Vagina (tissue), 2 donors: ENCODE results near the gene EP400. TPM values are rescaled to one million over a fixed set of nuclear protein-coding genes. Genes with fewer than 3 reads are reported as not detected.
A peak's percentile ranks its signal among the peaks of the same experiment; 100 is the strongest.

Source experiments
- DNase-seq, 2 donors: peaks; one replicate each; pipeline ENCODE4 v3.0.0-alpha.2; 2017; ENCODE audit errors: extremely low spot score in 2 of 2
- H3K27ac ChIP-seq: fragments of 200-600 bp; sonication (generic); one replicate; pipeline ENCODE4 v1.5.1; 2019
- H3K27me3 ChIP-seq: fragments of 200-600 bp; sonication (generic); one replicate; pipeline ENCODE4 v1.5.1; 2019
- H3K36me3 ChIP-seq, 2 donors: fragments of 200-600 bp; sonication (generic); one replicate each; pipeline ENCODE4 v1.5.1; 2017 to 2019
- H3K4me1 ChIP-seq: fragments of 200-600 bp; sonication (generic); one replicate; pipeline ENCODE4 v1.5.1; 2019
- H3K4me3 ChIP-seq, 2 donors: fragments of 200-600 bp; sonication (generic); 1 replicate in 1 of 2; 2 replicates in 1 of 2; pipeline ENCODE4 v1.5.1; 2016 to 2019
- H3K9me3 ChIP-seq: fragments of 200-600 bp; sonication (generic); one replicate; pipeline ENCODE4 v1.5.1; 2019
- CTCF ChIP-seq, 3 experiments: fragments of 450-650 bp in 2 of 3; fragments of 200-600 bp in 1 of 3; sonication (generic) in 1 of 3; IDR thresholded peaks; one replicate each; pipeline ENCODE4 v1.5.1; 2017 to 2019; ENCODE audit warnings: antibody characterized with exemption in 3 of 3, mild to moderate bottlenecking in 2 of 3, moderate library complexity in 2 of 3
- POLR2A ChIP-seq, 2 donors: fragments of 450-650 bp; IDR thresholded peaks; one replicate each; pipeline ENCODE4 v1.6.1; 2017; ENCODE audit warnings: antibody characterized with exemption in 2 of 2, mild to moderate bottlenecking in 2 of 2, moderate library complexity in 2 of 2
- POLR2AphosphoS5 ChIP-seq, 2 donors: sonication (generic); formaldehyde crosslinking; IDR thresholded peaks; one replicate each; pipeline ENCODE4 v1.9.0; 2017; ENCODE audit warnings: antibody characterized with exemption in 2 of 2, mild to moderate bottlenecking in 2 of 2, low read depth in 1 of 2; ENCODE audit not compliant: insufficient read depth in 1 of 2
- intact Hi-C: fragments of 100-400 bp; cut with DNase I; formaldehyde crosslinking; loops from one replicate; pipeline ENCODE4 v1.15.1; 2023
- total RNA-seq: library from RNA; depleted of rRNA; stranded (reverse); fragments of >200 nt; gene quantifications from one replicate; pipeline ENCODE4 v1.2.3, GENCODE V29; 2016

Gene EP400
- total RNA-seq, 1 donor from 2014 or later: 35.6 TPM

- peaks cover 24% of the 10 kb centered on the region for H3K4me1 ChIP-seq
- H3K36me3 ChIP-seq: peaks cover 0 to 29% of the 10 kb centered on the region in 2 donors
- H3K27ac ChIP-seq: no peak overlapping the region
- intact Hi-C loops: no loop called here
- H3K27me3 ChIP-seq: no peaks in the 10 kb centered on the region
- DNase-seq: no peak
- TF ChIP-seq POLR2AphosphoS5 (IDR thresholded peaks at IDR 0.05; ENCODE audit: insufficient read depth in 1 of 2, low read depth in 1 of 2): no peak
- no peak for TF ChIP-seq POLR2A (IDR thresholded peaks at IDR 0.05)
- no peak for TF ChIP-seq CTCF (IDR thresholded peaks at IDR 0.05)
- H3K4me3 ChIP-seq: peak overlapping the region; percentile 86 to 98
- no peaks in the 10 kb centered on the region for H3K9me3 ChIP-seq
Observed at GRCh38 chr12:131930510-131930909, 19.2 kb upstream of the EP400 start.

GRCh38 chr12:131933387-131933786, 16.4 kb upstream of the EP400 start:
- no peak for DNase-seq
- Histone ChIP-seq H3K4me1 (peaks cover 19% of the 10 kb centered on the region), H3K27ac (no peak overlapping the region), H3K36me3 (peaks cover 0 to 29% of the 10 kb centered on the region in 2 donors), H3K27me3 (no peaks in the 10 kb centered on the region), H3K9me3 (no peaks in the 10 kb centered on the region), H3K4me3 (no peak overlapping the region)
- TF ChIP-seq CTCF (IDR thresholded peaks at IDR 0.05): no peak
- no peak for TF ChIP-seq POLR2AphosphoS5 (IDR thresholded peaks at IDR 0.05; ENCODE audit: insufficient read depth in 1 of 2, low read depth in 1 of 2)
- TF ChIP-seq POLR2A (IDR thresholded peaks at IDR 0.05): no peak
- intact Hi-C loops: no loop called here

GRCh38 chr12:131934535-131934934, 15.2 kb upstream of the EP400 start:
- peaks cover 15% of the 10 kb centered on the region for H3K4me1 ChIP-seq
- H3K9me3 ChIP-seq: no peaks in the 10 kb centered on the region
- peaks cover 0 to 29% of the 10 kb centered on the region in 2 donors for H3K36me3 ChIP-seq
- no peak overlapping the region for H3K27ac ChIP-seq
- DNase-seq: no peak
- intact Hi-C loops: no loop called here
- TF ChIP-seq POLR2AphosphoS5 (IDR thresholded peaks at IDR 0.05; ENCODE audit: insufficient read depth in 1 of 2, low read depth in 1 of 2) (no peak), CTCF (IDR thresholded peaks at IDR 0.05) (no peak), POLR2A (IDR thresholded peaks at IDR 0.05) (no peak)
- no peaks in the 10 kb centered on the region for H3K27me3 ChIP-seq
- no peak overlapping the region for H3K4me3 ChIP-seq

GRCh38 chr12:131938082-131938481, 11.7 kb upstream of the EP400 start:
- no peaks in the 10 kb centered on the region for H3K9me3 ChIP-seq
- H3K27ac ChIP-seq: no peak overlapping the region
- H3K27me3 ChIP-seq: no peaks in the 10 kb centered on the region
- H3K36me3 ChIP-seq: peaks cover 0 to 24% of the 10 kb centered on the region in 2 donors
- intact Hi-C loops: no loop called here
- H3K4me1 ChIP-seq: no peaks in the 10 kb centered on the region
- TF ChIP-seq CTCF (IDR thresholded peaks at IDR 0.05): no peak
- no peak for TF ChIP-seq POLR2AphosphoS5 (IDR thresholded peaks at IDR 0.05; ENCODE audit: insufficient read depth in 1 of 2, low read depth in 1 of 2)
- TF ChIP-seq POLR2A (IDR thresholded peaks at IDR 0.05): no peak
- H3K4me3 ChIP-seq: no peak overlapping the region
- no peak for DNase-seq

GRCh38 chr12:131939007-131939406, 10.7 kb upstream of the EP400 start:
- no peaks in the 10 kb centered on the region for H3K27me3 ChIP-seq
- peaks cover 0 to 23% of the 10 kb centered on the region in 2 donors for H3K36me3 ChIP-seq
- intact Hi-C loops: no loop called here
- no peak for TF ChIP-seq POLR2A (IDR thresholded peaks at IDR 0.05)
- no peak for TF ChIP-seq POLR2AphosphoS5 (IDR thresholded peaks at IDR 0.05; ENCODE audit: insufficient read depth in 1 of 2, low read depth in 1 of 2)
- TF ChIP-seq CTCF (IDR thresholded peaks at IDR 0.05): no peak
- no peaks in the 10 kb centered on the region for H3K9me3 ChIP-seq
- H3K27ac ChIP-seq: no peak overlapping the region
- no peak overlapping the region for H3K4me3 ChIP-seq
- no peaks in the 10 kb centered on the region for H3K4me1 ChIP-seq
- no peak for DNase-seq
